CD4-positive, alpha-beta T cell treated with Interleukin-4 for 4 hours (primary cell): Measurements from ENCODE around the gene GAN.

Source experiments
- DNase-seq: peaks from one replicate; pipeline ENCODE4 v3.0.0-alpha.2; 2020

Gene GAN

GRCh38 chr16:81357711-81358260 lies 43.0 kb downstream of the GAN start:
- no peak for DNase-seq

GRCh38 chr16:81358860-81359259 lies 44.1 kb downstream of the GAN start:
- DNase-seq = no peak

- no peak for DNase-seq
Observed at GRCh38 chr16:81360135-81360534, 45.4 kb downstream of the GAN start.

- DNase-seq = no peak
Observed at GRCh38 chr16:81365731-81366130, 51.0 kb downstream of the GAN start.

- DNase-seq = peak; percentile 59
Observed at GRCh38 chr16:81366316-81366932, 51.7 kb downstream of the GAN start.

- no peak for DNase-seq
Observed at GRCh38 chr16:81367821-81368220, 53.1 kb downstream of the GAN start.

- no peak for DNase-seq
Observed at GRCh38 chr16:81369888-81370504, 55.2 kb downstream of the GAN start.

- DNase-seq = no peak
Observed at GRCh38 chr16:81371106-81371505, 56.3 kb downstream of the GAN start.

GRCh38 chr16:81374550-81374949 lies 59.8 kb downstream of the GAN start:
- no peak for DNase-seq

GRCh38 chr16:81376880-81377279 lies 62.1 kb downstream of the GAN start:
- DNase-seq = peak; percentile 5

- no peak for DNase-seq
Observed at GRCh38 chr16:81378049-81378448, 63.3 kb downstream of the GAN start.

- no peak for DNase-seq
Observed at GRCh38 chr16:81380932-81381331, 66.2 kb downstream of the GAN start.

- no peak for DNase-seq
Observed at GRCh38 chr16:81384006-81384405, 69.2 kb downstream of the GAN start.

GRCh38 chr16:81385031-81385756 lies 70.4 kb downstream of the GAN start:
- DNase-seq = no peak

- no peak for DNase-seq
Observed at GRCh38 chr16:81388357-81388756, 73.6 kb downstream of the GAN start.

- no peak for DNase-seq
Observed at GRCh38 chr16:81390840-81391239, 76.1 kb downstream of the GAN start.

- no peak for DNase-seq
Observed at GRCh38 chr16:81392011-81392410, 77.2 kb downstream of the GAN start.

GRCh38 chr16:81394416-81394815 lies 79.7 kb downstream of the GAN start:
- no peak for DNase-seq

GRCh38 chr16:81394966-81395655 lies 80.3 kb downstream of the GAN start:
- no peak for DNase-seq

- no peak for DNase-seq
Observed at GRCh38 chr16:81397058-81397878, 82.5 kb downstream of the GAN start.

- no peak for DNase-seq
Observed at GRCh38 chr16:81397879-81398520, 83.2 kb downstream of the GAN start.

GRCh38 chr16:81399909-81400308 lies 85.1 kb downstream of the GAN start:
- no peak for DNase-seq
